ENCODE data around the gene UCK1.

Gene UCK1

GRCh38 chr9:131484560-131485185 is 46.4 kb downstream of the UCK1 start:
- TF ChIP-seq CTCF (conservative IDR thresholded peaks at IDR 0.05; ENCODE audit: low read depth, low read length): no peak
- no peak for DNase-seq (ENCODE audit: low read depth)
- no peak overlapping the region for H3K4me3 ChIP-seq (ENCODE audit: low read depth, low read length)

GRCh38 chr9:131484051-131484445 is 47.0 kb downstream of the UCK1 start:
- TF ChIP-seq CTCF (conservative IDR thresholded peaks at IDR 0.05; ENCODE audit: low read depth, low read length): no peak
- no peak for DNase-seq (ENCODE audit: low read depth)
- H3K4me3 ChIP-seq (ENCODE audit: low read depth, low read length): no peak overlapping the region

- TF ChIP-seq CTCF (conservative IDR thresholded peaks at IDR 0.05; ENCODE audit: low read depth, low read length): no peak
- no peak for DNase-seq (ENCODE audit: low read depth)
These were observed 47.6 kb downstream of the UCK1 start for GRCh38 chr9:131483319-131484050.

GRCh38 chr9:131482343-131483006 is 48.6 kb downstream of the UCK1 start:
- no peak for DNase-seq (ENCODE audit: low read depth)
- H3K4me3 ChIP-seq (ENCODE audit: low read depth, low read length): no peak overlapping the region
- no peak for TF ChIP-seq CTCF (conservative IDR thresholded peaks at IDR 0.05; ENCODE audit: low read depth, low read length)

More at GRCh38 chr9:131483319-131484050, 47.6 kb downstream of the UCK1 start:
- no peak overlapping the region for H3K4me3 ChIP-seq (ENCODE audit: low read depth, low read length)

GRCh38 chr9:131481441-131482342 is 49.4 kb downstream of the UCK1 start:
- no peak for TF ChIP-seq CTCF (conservative IDR thresholded peaks at IDR 0.05; ENCODE audit: low read depth, low read length)
- H3K4me3 ChIP-seq (ENCODE audit: low read depth, low read length): no peak overlapping the region
- DNase-seq (ENCODE audit: low read depth): no peak

GRCh38 chr9:131480258-131480657 is 50.8 kb downstream of the UCK1 start:
- no peak overlapping the region for H3K4me3 ChIP-seq (ENCODE audit: low read depth, low read length)
- DNase-seq (ENCODE audit: low read depth): no peak
- no peak for TF ChIP-seq CTCF (conservative IDR thresholded peaks at IDR 0.05; ENCODE audit: low read depth, low read length)
